GM21825 (cell line): ENCODE data around the gene NOS3.
"Not testable (repeated sequence)": the region's sequence is repeated elsewhere in the genome, so short reads cannot be mapped to it uniquely, and the experiment has no call there.

Experiments used
- ATAC-seq: cut with Tn5 transposase; IDR thresholded peaks from one replicate; pipeline ENCODE4 v1.9.1; 2021; ENCODE audit warnings: mild to moderate bottlenecking, moderate library complexity; ENCODE audit not compliant: unreplicated experiment

NOS3 gene

GRCh38 chr7:150997817-150998216, 7.0 kb downstream of the NOS3 start:
- ATAC-seq: no peak

- no peak for ATAC-seq
Measured at GRCh38 chr7:150998341-150998740, 7.5 kb downstream of the NOS3 start.

- ATAC-seq: no peak
Measured at GRCh38 chr7:150999001-150999400, 8.2 kb downstream of the NOS3 start.

- ATAC-seq: no peak
Measured at GRCh38 chr7:150999497-151000230, 8.8 kb downstream of the NOS3 start.

- ATAC-seq: no peak
Measured at GRCh38 chr7:151000897-151001495, 10.2 kb downstream of the NOS3 start.

GRCh38 chr7:151001546-151001945, 10.7 kb downstream of the NOS3 start:
- ATAC-seq: no peak

GRCh38 chr7:151003572-151003971, 12.8 kb downstream of the NOS3 start:
- ATAC-seq: no peak

GRCh38 chr7:151005566-151005965, 14.7 kb downstream of the NOS3 start:
- no peak for ATAC-seq

GRCh38 chr7:151006590-151007300, 15.9 kb downstream of the NOS3 start:
- ATAC-seq: no peak

- ATAC-seq: no peak
Measured at GRCh38 chr7:151007469-151007898, 16.7 kb downstream of the NOS3 start.

GRCh38 chr7:151008143-151008510, 17.3 kb downstream of the NOS3 start:
- ATAC-seq: no peak

- no peak for ATAC-seq
Measured at GRCh38 chr7:151008511-151009323, 17.9 kb downstream of the NOS3 start.

- ATAC-seq: no peak
Measured at GRCh38 chr7:151009327-151010036, 18.7 kb downstream of the NOS3 start.

- no peak for ATAC-seq
Measured at GRCh38 chr7:151010037-151010306, 19.2 kb downstream of the NOS3 start.

GRCh38 chr7:151010307-151011096, 19.7 kb downstream of the NOS3 start:
- no peak for ATAC-seq

GRCh38 chr7:151011097-151011409, 20.2 kb downstream of the NOS3 start:
- ATAC-seq: no peak

GRCh38 chr7:151011616-151012015, 20.8 kb downstream of the NOS3 start:
- not testable (repeated sequence) for ATAC-seq

GRCh38 chr7:151012031-151012692, 21.3 kb downstream of the NOS3 start:
- ATAC-seq: no peak

GRCh38 chr7:151012911-151013347, 22.1 kb downstream of the NOS3 start:
- no peak for ATAC-seq

- ATAC-seq: no peak
Measured at GRCh38 chr7:151013356-151013732, 22.5 kb downstream of the NOS3 start.
